IMR-90 (cell line): ENCODE data around the gene ADM.

Experiments used
- CEBPB ChIP-seq: IDR thresholded peaks from 2 replicates; pipeline ENCODE4 v1.6.1; 2012; ENCODE audit warnings: low read depth, low read length, improper control_type of control experiment
- CHD1 ChIP-seq: IDR thresholded peaks from 2 replicates; pipeline ENCODE4 v1.6.1; 2012; ENCODE audit warnings: low read depth, low read length, improper control_type of control experiment
- FOS ChIP-seq: fragments of 150-350 bp; IDR thresholded peaks from 2 replicates; pipeline ENCODE4 v1.6.1; 2016; ENCODE audit warnings: low read depth, low read length
- MAFK ChIP-seq: IDR thresholded peaks from 2 replicates; pipeline ENCODE4 v1.6.1; 2012; ENCODE audit warnings: low read depth, low read length, improper control_type of control experiment
- MAZ ChIP-seq: IDR thresholded peaks from 2 replicates; pipeline ENCODE4 v1.6.1; 2012; ENCODE audit warnings: low read depth, mild to moderate bottlenecking, low read length, improper control_type of control experiment, moderate library complexity, borderline replicate concordance
- MXI1 ChIP-seq: IDR thresholded peaks from 2 replicates; pipeline ENCODE4 v1.6.1; 2012; ENCODE audit warnings: low read depth, mild to moderate bottlenecking, low read length, moderate library complexity, borderline replicate concordance
- NFE2L2 ChIP-seq: fragments of 150-350 bp; IDR thresholded peaks from 2 replicates; pipeline ENCODE4 v1.6.1; 2016; ENCODE audit warnings: low read depth, mild to moderate bottlenecking, low read length
- POLR2A ChIP-seq: IDR thresholded peaks from 2 replicates; pipeline ENCODE4 v1.6.1; 2012; ENCODE audit warnings: mild to moderate bottlenecking, low read depth, low read length
- RAD21 ChIP-seq: IDR thresholded peaks from 2 replicates; pipeline ENCODE4 v1.6.1; 2012; ENCODE audit warnings: low read length, improper control_type of control experiment
- RCOR1 ChIP-seq: IDR thresholded peaks from 2 replicates; pipeline ENCODE4 v1.6.1; 2012; ENCODE audit warnings: mild to moderate bottlenecking, low read length, improper control_type of control experiment; ENCODE audit not compliant: insufficient replicate concordance
- SMC3 ChIP-seq: fragments of 150-350 bp; IDR thresholded peaks from 2 replicates; pipeline ENCODE4 v1.6.1; 2016; ENCODE audit warnings: low read depth, mild to moderate bottlenecking, antibody characterized with exemption, low read length, moderate library complexity
- TF ChIP-seq, protein P1 (sequence below): fragments of 150-350 bp; IDR thresholded peaks from 2 replicates; pipeline ENCODE4 v1.6.1; 2016; ENCODE audit warnings: low read depth, mild to moderate bottlenecking, low read length, moderate library complexity, borderline replicate concordance
- TF ChIP-seq, protein P2 (sequence below): conservative IDR thresholded peaks from 2 replicates; pipeline ENCODE4 v1.5.1; 2012; ENCODE audit warnings: mild to moderate bottlenecking, low read depth, low read length, improper control_type of control experiment

DNA sequence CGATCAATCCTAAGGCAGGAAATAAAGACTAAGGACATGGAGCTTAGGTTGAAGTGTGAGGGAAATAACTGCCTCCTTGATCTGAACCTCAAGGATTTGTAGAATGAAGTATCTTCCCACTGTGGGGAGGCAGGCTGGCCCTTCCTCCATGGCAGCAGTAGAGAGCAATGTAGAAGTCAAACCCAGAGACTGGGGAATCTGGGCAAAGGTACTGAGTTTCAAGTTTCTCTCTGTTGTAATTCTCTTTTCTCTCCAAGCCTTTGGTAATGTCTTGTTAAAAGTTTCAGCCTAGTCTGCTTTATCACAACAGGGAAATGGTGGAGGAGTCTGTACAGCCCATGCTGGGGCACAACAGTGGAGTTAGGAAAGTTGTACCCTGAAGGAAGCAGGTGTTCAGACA is 49.5 kb downstream of the ADM start:
- TF ChIP-seq POLR2A (no peak), MXI1 (no peak), RAD21 (no peak), SMC3 (no peak), MAFK (no peak), MAZ (no peak), RCOR1 (no peak), FOS (no peak), CEBPB (no peak), CHD1 (no peak), NFE2L2 (no peak)
- TF ChIP-seq, protein P1, sequence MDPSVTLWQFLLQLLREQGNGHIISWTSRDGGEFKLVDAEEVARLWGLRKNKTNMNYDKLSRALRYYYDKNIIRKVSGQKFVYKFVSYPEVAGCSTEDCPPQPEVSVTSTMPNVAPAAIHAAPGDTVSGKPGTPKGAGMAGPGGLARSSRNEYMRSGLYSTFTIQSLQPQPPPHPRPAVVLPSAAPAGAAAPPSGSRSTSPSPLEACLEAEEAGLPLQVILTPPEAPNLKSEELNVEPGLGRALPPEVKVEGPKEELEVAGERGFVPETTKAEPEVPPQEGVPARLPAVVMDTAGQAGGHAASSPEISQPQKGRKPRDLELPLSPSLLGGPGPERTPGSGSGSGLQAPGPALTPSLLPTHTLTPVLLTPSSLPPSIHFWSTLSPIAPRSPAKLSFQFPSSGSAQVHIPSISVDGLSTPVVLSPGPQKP, result no peak
- TF ChIP-seq, protein P2, sequence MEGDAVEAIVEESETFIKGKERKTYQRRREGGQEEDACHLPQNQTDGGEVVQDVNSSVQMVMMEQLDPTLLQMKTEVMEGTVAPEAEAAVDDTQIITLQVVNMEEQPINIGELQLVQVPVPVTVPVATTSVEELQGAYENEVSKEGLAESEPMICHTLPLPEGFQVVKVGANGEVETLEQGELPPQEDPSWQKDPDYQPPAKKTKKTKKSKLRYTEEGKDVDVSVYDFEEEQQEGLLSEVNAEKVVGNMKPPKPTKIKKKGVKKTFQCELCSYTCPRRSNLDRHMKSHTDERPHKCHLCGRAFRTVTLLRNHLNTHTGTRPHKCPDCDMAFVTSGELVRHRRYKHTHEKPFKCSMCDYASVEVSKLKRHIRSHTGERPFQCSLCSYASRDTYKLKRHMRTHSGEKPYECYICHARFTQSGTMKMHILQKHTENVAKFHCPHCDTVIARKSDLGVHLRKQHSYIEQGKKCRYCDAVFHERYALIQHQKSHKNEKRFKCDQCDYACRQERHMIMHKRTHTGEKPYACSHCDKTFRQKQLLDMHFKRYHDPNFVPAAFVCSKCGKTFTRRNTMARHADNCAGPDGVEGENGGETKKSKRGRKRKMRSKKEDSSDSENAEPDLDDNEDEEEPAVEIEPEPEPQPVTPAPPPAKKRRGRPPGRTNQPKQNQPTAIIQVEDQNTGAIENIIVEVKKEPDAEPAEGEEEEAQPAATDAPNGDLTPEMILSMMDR, result no peak
